Esophagus (tissue), 2 donors: ENCODE data around the gene SP140L. TPM values are rescaled to one million over a fixed set of nuclear protein-coding genes. Genes with fewer than 3 reads are reported as not detected.
"Not testable (repeated sequence)": the region's sequence is repeated elsewhere in the genome, so short reads cannot be mapped to it uniquely, and the experiment has no call there.

ENCODE experiments used
- H3K27ac ChIP-seq, 2 donors: one replicate each; pipeline ENCODE4 v1.5.1; 2013; ENCODE audit warnings: low read depth in 2 of 2, mild to moderate bottlenecking in 2 of 2, inconsistent platforms in 1 of 2, low read length in 1 of 2, moderate library complexity in 1 of 2
- H3K27me3 ChIP-seq, 2 donors: one replicate each; pipeline ENCODE4 v1.6.1; 2013; ENCODE audit warnings: low read length in 2 of 2, control low read depth in 1 of 2, mild to moderate bottlenecking in 1 of 2; ENCODE audit not compliant: insufficient read depth in 2 of 2, control insufficient read depth in 1 of 2
- H3K36me3 ChIP-seq, 2 donors: one replicate each; pipeline ENCODE4 v1.6.1; 2013; ENCODE audit warnings: low read length in 1 of 2; ENCODE audit not compliant: control insufficient read depth in 2 of 2, insufficient read depth in 2 of 2
- H3K4me1 ChIP-seq, 2 donors: one replicate each; pipeline ENCODE4 v1.6.1; 2013; ENCODE audit warnings: low read length in 1 of 2; ENCODE audit not compliant: control insufficient read depth in 2 of 2, insufficient read depth in 2 of 2
- H3K4me3 ChIP-seq, 2 donors: one replicate each; pipeline ENCODE4 v1.5.1; 2013; ENCODE audit warnings: low read length in 2 of 2, mild to moderate bottlenecking in 2 of 2, low read depth in 1 of 2, moderate library complexity in 1 of 2
- H3K9me3 ChIP-seq, 2 donors: one replicate each; pipeline ENCODE4 v1.6.1; 2013; ENCODE audit warnings: mild to moderate bottlenecking in 2 of 2, low read depth in 1 of 2, low read length in 1 of 2, moderate library complexity in 1 of 2; ENCODE audit not compliant: control insufficient read depth in 2 of 2, insufficient read depth in 1 of 2
- WGBS, 2 donors: extraction: QIAGEN DNeasy Blood & Tissue Kit; methylation state at CpG; one replicate each; pipeline ENCODE4 v1.1.7; 2013; 5-methylcytosine and 5-hydroxymethylcytosine counted together
- polyA plus RNA-seq, 2 donors: library from polyadenylated mRNA; stranded (reverse); fragments of 200-250 nt; gene quantifications; one replicate each; pipeline ENCODE4 v1.2.3, GENCODE V29; 2013
- donor health status: healthy with polysubstance abuse.
- donor health status: Bipolar disorder and iron deficiency.

Gene SP140L
- polyA plus RNA-seq, 2 donors = 5.5 to 10.6 TPM

DNA sequence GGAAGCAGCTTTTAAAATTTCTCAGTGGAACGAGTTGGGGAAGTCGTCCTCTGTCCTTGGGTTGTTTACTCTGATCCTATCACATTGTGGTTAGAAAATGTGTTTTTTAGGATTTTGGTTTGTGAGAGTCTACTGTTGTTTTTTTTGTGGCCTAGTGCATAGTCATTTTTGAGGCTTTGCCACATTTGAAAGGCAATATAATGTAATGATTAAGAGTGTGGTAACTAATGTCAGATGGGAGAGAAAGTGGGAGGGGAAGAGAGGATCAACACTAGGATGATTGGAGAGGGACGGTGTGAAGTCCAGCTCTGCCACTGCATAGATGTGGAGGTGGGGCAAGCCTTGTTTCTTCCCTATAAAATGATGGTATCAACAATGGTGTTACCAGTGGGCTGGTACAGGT is 8.5 kb downstream of the SP140L start:
- H3K9me3 ChIP-seq = peaks cover 0 to 2% of the 10 kb centered on the region in 2 donors
- H3K4me3 ChIP-seq = no peak overlapping the region
- peaks cover 0 to 2% of the 10 kb centered on the region in 2 donors for H3K4me1 ChIP-seq
- H3K27me3 ChIP-seq = no peaks in the 10 kb centered on the region
- 47 to 53% methylated on average over 3 of the region's 3 CpGs for WGBS, 2 donors
- H3K36me3 ChIP-seq = no peaks in the 10 kb centered on the region
- no peak overlapping the region for H3K27ac ChIP-seq

DNA sequence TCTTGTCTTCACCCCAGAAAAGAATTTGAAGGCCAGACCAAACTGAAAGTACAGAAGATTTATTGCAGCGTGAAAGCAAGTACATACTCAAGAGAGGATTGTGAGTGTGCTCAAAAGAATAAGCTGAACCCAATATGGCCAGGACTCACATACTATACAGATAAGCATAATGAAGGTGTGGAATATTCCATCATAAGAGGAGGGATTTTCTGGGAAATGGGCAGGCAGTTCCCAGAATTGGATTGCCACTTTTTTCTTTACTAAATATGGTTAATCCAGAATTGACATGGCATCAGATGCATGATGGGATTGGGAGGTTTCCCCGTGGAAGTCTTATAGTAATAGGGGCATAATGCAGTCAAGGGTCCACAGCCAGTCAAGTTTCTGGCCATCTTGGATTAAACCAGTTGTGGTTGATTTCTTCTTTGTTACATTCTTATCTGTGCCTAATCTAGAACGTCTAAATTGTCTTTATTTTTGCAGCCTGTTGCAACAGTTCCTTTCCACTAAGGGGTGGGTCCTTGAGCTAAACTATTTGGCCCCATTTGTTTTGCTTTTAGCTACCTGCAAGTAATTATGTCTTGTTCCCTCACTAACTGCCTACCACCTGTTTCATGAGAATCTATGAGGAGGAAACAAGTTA is 9.0 kb downstream of the SP140L start:
- H3K27ac ChIP-seq = no peak overlapping the region
- no peaks in the 10 kb centered on the region for H3K9me3 ChIP-seq
- 78 to 80% methylated on average over 3 of the region's 3 CpGs for WGBS, 2 donors
- no peaks in the 10 kb centered on the region for H3K4me1 ChIP-seq
- H3K36me3 ChIP-seq = no peaks in the 10 kb centered on the region
- H3K4me3 ChIP-seq = no peak overlapping the region
- H3K27me3 ChIP-seq = no peaks in the 10 kb centered on the region

DNA sequence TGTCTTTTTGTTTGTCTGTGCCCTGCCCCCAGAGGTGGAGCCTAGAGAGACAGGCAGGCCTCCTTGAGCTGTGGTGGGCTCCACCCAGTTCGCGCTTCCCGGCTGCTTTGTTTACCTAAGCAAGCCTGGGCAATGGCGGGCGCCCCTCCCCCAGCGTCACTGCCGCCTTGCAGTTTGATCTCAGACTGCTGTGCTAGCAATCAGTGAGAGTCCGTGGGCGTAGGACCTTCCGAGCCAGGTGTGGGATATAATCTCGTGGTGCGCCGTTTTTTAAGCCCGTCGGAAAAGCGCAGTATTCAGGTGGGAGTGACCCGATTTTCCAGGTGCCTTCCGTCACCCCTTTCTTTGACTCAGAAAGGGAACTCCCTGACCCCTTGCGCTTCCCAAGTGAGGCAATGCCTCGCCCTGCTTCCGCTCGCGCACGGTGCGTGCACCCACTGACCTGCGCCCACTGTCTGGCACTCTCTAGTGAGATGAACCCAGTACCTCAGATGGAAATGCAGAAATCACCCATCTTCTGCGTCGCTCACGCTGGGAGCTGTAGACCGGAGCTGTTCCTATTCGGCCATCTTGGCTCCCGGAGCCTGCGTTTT is 15.0 kb downstream of the SP140L start:
- H3K9me3 ChIP-seq, H3K27me3 ChIP-seq, H3K36me3 ChIP-seq, H3K4me3 ChIP-seq, H3K4me1 ChIP-seq, H3K27ac ChIP-seq: not testable (repeated sequence)
- WGBS, 2 donors = 88 to 91% methylated on average over 29 to 33 of the region's 33 CpGs

DNA sequence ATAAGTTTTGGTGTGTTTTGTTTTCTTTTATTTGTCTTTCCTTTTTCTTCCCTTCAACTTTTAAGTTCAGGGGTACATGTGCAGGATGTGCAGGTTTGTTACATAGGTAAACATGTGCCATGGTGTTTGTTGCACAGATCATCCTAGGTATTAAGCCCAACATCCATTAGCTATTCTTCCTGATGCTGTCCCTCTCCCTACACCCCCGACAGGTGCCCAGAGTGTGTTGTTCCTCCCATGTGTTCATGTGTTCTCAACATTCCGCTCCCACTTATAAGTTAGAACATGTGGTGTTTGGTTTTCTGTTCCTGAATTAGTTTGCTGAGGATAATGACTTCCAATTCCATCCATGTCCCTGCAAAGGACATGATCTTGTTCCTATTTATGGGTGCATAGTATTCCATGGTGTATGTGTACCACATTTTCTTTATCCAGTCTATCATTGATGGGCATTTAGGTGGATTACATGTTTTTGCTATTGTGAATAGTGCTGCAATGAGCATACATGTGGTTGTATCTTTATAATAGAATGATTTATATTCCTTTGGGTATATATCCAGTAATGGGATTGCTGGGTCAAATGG is 16.1 kb downstream of the SP140L start:
- not testable (repeated sequence) for H3K27ac ChIP-seq, H3K36me3 ChIP-seq, H3K9me3 ChIP-seq, H3K27me3 ChIP-seq, H3K4me1 ChIP-seq, H3K4me3 ChIP-seq
- 98% methylated on average over 2 of the region's 2 CpGs for WGBS, 2 donors

DNA sequence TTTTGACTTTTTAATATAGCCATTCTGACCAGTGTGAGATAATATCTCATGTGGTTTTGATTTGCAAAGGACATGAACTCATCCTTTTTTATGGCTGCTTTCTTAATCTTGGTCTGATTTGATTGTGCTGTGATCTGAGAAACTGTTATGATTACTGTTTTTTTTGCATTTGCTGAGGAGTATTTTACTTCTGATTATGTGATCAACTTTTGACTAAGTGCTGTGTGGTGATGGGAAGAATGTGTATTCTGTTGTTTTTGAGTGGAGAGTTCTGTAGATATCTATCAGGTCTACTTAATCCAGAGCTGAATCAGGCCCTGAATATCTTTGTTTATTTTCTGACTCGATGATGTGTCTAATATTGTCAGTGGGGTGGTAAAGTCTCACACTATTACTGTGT is 16.8 kb downstream of the SP140L start:
- 74 to 75% methylated on average over 1 of the region's 1 CpG for WGBS, 2 donors
- H3K4me1 ChIP-seq = peaks cover 0 to 2% of the 10 kb centered on the region in 2 donors
- H3K27me3 ChIP-seq = no peaks in the 10 kb centered on the region
- H3K4me3 ChIP-seq = no peak overlapping the region
- H3K27ac ChIP-seq = no peak overlapping the region
- H3K36me3 ChIP-seq = no peaks in the 10 kb centered on the region
- H3K9me3 ChIP-seq = no peaks in the 10 kb centered on the region

DNA sequence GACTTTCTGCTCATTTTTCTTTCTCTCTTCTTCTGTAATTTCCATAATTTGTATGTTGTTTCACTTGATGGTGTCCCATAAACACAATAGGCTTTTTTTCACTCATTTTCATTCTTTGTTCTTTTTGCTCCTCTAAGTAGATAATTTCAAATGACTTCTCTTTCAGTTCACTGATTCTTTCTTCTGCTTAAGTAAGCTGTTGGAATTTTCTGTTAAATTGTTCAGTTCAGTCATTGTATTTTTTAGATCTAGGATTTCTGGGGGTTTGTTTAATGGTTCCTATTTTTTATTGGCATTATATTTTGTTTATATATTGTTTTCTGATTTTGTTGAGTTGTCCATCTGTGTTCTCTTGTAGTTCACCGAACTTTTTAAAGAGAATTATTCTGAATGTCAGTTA is 19.5 kb downstream of the SP140L start:
- Histone ChIP-seq H3K27ac (no peak overlapping the region), H3K4me3 (no peak overlapping the region), H3K9me3 (no peaks in the 10 kb centered on the region), H3K27me3 (no peaks in the 10 kb centered on the region), H3K36me3 (no peaks in the 10 kb centered on the region), H3K4me1 (peaks cover 0 to 2% of the 10 kb centered on the region in 2 donors)
- 98 to 100% methylated on average over 1 of the region's 1 CpG for WGBS, 2 donors

DNA sequence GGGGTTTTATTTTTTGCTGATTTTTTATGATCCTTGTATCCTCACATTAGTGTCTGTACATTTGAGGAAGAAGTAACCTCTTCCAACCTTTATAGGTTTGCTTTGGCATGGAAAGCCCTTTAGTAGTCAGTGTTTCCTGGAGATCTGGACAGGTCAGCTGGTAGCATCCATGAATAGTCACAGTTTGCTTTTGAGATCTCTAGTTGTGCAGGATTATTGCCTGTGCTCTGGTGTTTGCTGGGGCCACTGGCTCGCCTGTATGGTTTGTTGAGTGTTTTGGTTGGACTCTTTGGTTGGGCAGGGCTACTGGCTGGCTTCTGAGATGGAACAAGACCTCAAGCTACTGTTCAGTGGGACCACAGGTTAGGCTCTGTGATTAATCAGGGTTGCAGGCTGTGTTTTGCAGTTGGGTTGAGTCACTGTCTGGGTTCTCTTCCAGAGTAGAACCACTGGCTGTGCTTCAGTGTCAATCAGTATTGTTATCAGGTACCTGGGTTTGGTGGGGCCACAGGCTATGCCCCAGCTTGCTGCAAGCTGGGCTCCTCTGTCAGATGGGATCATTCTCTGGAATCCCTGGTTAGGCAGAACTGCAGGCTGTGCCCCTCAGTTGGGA is 20.0 kb downstream of the SP140L start:
- Histone ChIP-seq H3K4me1 (peaks cover 0 to 2% of the 10 kb centered on the region in 2 donors), H3K9me3 (no peaks in the 10 kb centered on the region), H3K27me3 (no peaks in the 10 kb centered on the region), H3K36me3 (no peaks in the 10 kb centered on the region), H3K4me3 (no peak overlapping the region), H3K27ac (no peak overlapping the region)
- 79 to 89% methylated on average over 1 of the region's 1 CpG for WGBS, 2 donors

DNA sequence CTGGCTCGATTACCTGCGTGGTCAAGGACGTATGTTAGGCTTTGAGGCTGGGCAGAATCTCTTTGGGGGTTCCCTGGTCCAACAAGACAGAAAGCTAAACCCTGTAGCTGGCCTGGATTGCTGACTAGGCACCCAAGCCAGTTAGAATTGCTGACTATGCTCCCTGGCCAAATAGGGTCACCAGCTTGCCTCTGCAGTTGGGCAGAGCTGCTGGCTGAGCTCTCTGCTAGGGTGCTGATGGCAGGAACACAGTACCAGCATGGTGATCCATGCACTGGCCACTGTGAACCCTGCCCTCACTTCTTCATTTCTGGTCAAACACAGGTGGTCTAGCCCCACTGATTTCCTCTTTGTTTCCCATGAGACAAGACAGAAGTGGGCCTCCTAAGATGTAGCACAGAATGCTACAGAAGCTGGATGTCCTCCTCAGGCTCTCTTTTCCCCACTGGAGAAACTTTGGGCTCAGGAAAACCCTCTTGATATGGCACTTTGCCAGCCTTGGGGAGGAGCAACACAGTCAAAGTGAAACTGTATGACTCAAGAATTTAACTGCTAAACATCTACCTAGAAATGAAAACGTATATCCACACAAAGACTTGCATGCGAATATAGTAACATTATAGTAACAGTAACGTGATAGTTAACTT is 20.8 kb downstream of the SP140L start:
- H3K27ac ChIP-seq = no peak overlapping the region
- WGBS, 2 donors = 85 to 89% methylated on average over 6 of the region's 6 CpGs
- no peaks in the 10 kb centered on the region for H3K9me3 ChIP-seq
- H3K4me1 ChIP-seq = peaks cover 0 to 2% of the 10 kb centered on the region in 2 donors
- H3K4me3 ChIP-seq = no peak overlapping the region
- no peaks in the 10 kb centered on the region for H3K36me3 ChIP-seq
- no peaks in the 10 kb centered on the region for H3K27me3 ChIP-seq

DNA sequence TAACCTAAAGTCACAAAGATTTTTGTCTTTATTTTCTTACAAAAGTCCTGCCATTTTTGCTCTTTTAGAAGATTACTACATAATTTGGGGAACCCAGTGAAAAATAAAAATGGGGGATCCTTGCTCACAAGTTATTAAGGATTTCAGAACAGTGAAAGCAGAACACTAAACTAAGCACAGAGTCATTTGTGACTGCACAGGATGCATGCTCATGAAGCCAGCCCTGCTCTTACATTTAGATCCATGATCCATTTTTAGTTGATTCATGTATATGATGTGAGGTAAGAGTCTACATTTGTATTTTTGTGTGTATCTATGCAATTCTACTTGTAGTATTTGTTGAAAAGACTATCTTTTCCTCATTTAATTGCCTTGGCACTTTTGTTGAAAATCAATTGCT is 21.8 kb downstream of the SP140L start:
- H3K4me3 ChIP-seq = no peak overlapping the region
- peaks cover 0 to 2% of the 10 kb centered on the region in 2 donors for H3K4me1 ChIP-seq
- H3K9me3 ChIP-seq = no peaks in the 10 kb centered on the region
- H3K27ac ChIP-seq = no peak overlapping the region
- H3K36me3 ChIP-seq = no peaks in the 10 kb centered on the region
- H3K27me3 ChIP-seq = no peaks in the 10 kb centered on the region
